ENCODE measurements around the gene KCNK18. TPM values are rescaled to one million over a fixed set of nuclear protein-coding genes. Genes with fewer than 3 reads are reported as not detected.

The KCNK18 gene
- total and polyA plus RNA-seq, 2 of the 8 experiments (the other 6 are each of a cell fraction or from before 2014, with no cell fraction given): not detected

DNA sequence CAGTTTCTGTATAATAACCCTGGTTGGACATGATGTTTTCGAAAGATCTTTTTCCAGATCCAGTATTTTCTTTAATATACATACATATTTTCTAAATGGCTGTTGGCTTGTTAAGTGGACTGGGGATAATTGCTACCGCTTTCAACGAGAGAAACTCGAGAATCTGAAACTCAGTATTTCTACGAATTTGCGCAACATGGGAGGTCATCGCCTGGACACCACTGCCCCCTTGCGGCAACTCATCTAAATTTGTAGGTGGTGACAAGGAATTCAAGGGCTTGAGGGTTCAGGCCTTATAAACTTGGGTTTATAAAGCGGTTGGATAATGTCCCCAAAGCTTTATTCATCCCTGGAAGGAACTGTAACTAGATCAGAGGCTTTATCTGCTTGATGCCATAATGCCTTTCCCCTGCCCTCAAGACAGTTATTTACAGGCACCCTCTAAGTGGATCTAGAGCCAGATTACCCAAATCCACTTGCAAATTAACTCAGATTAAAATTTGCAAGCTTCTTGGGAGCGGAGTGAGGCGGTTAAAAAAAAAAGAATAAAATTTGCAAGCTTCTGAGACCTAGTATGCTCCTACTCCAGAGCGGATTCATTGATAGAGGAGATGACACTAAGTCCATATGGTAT is 21.3 kb upstream of the KCNK18 start (continued):
- no peak for TF ChIP-seq SAP30 (IDR thresholded peaks at IDR 0.05; ENCODE audit: insufficient read depth, insufficient replicate concordance, low read length)
- TF ChIP-seq PHF8 (conservative IDR thresholded peaks at IDR 0.05; ENCODE audit: low read depth, low read length): no peak
- no peak for TF ChIP-seq MAFK (IDR thresholded peaks at IDR 0.05; ENCODE audit: low read depth, low read length)
- no peak for TF ChIP-seq BCL11A (IDR thresholded peaks at IDR 0.05; ENCODE audit: low read depth in 2 of 2, low read length in 2 of 2)
- no peak for TF ChIP-seq NRF1 (IDR thresholded peaks at IDR 0.05; ENCODE audit: low read depth, low read length)
- peak; percentile 16; the same call in 1 of the 2 replicates for TF ChIP-seq SP4 (IDR thresholded peaks at IDR 0.05; ENCODE audit: low read length)
- TF ChIP-seq CEBPB (IDR thresholded peaks at IDR 0.05; ENCODE audit: low read depth, low read length): peak; percentile 99
- no peak for TF ChIP-seq KDM5A (IDR thresholded peaks at IDR 0.05; ENCODE audit: low read length)
- TF ChIP-seq KDM4A (IDR thresholded peaks at IDR 0.05; ENCODE audit: low read depth, low read length, severe bottlenecking): no peak
- TF ChIP-seq YY1 (IDR thresholded peaks at IDR 0.05; ENCODE audit: low read depth, low read length): 0 out of 2 replicates have a peak, but pooled peaks have one; percentile 58
- no peak for TF ChIP-seq TEAD4 (IDR thresholded peaks at IDR 0.05; ENCODE audit: low read depth, low read length)
- TF ChIP-seq RFX5 (IDR thresholded peaks at IDR 0.05; ENCODE audit: borderline replicate concordance, low read depth, low read length): no peak
- TF ChIP-seq CHD1 (IDR thresholded peaks at IDR 0.05; ENCODE audit: low read depth, low read length): no peak
- TF ChIP-seq, protein P1, sequence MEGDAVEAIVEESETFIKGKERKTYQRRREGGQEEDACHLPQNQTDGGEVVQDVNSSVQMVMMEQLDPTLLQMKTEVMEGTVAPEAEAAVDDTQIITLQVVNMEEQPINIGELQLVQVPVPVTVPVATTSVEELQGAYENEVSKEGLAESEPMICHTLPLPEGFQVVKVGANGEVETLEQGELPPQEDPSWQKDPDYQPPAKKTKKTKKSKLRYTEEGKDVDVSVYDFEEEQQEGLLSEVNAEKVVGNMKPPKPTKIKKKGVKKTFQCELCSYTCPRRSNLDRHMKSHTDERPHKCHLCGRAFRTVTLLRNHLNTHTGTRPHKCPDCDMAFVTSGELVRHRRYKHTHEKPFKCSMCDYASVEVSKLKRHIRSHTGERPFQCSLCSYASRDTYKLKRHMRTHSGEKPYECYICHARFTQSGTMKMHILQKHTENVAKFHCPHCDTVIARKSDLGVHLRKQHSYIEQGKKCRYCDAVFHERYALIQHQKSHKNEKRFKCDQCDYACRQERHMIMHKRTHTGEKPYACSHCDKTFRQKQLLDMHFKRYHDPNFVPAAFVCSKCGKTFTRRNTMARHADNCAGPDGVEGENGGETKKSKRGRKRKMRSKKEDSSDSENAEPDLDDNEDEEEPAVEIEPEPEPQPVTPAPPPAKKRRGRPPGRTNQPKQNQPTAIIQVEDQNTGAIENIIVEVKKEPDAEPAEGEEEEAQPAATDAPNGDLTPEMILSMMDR (IDR thresholded peaks at IDR 0.05; ENCODE audit: control extremely low read depth in 1 of 3, insufficient read depth in 1 of 3, low read depth in 1 of 3, low read length in 3 of 3): peak; percentile 81 to 87 (median 85)
- TF ChIP-seq, protein P2, sequence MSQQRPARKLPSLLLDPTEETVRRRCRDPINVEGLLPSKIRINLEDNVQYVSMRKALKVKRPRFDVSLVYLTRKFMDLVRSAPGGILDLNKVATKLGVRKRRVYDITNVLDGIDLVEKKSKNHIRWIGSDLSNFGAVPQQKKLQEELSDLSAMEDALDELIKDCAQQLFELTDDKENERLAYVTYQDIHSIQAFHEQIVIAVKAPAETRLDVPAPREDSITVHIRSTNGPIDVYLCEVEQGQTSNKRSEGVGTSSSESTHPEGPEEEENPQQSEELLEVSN (IDR thresholded peaks at IDR 0.05): no peak
- no peak for TF ChIP-seq EP300 (IDR thresholded peaks at IDR 0.05; ENCODE audit: borderline replicate concordance in 1 of 2, low read depth in 2 of 2, low read length in 2 of 2)
- no peak for TF ChIP-seq FOSL1 (IDR thresholded peaks at IDR 0.05; ENCODE audit: insufficient read depth, low read depth, low read length)
- no peak for TF ChIP-seq BRCA1 (IDR thresholded peaks at IDR 0.05; ENCODE audit: low read depth, low read length)
- TF ChIP-seq CBX5 (IDR thresholded peaks at IDR 0.05; ENCODE audit: low read depth, low read length): no peak
- no peak for TF ChIP-seq TAF7 (optimal IDR thresholded peaks at IDR 0.05; ENCODE audit: borderline replicate concordance, low read depth, low read length)
- TF ChIP-seq ZNF274 (IDR thresholded peaks at IDR 0.05; ENCODE audit: borderline replicate concordance, extremely low read depth, low read length): no peak
- no peak for TF ChIP-seq GTF2F1 (IDR thresholded peaks at IDR 0.05; ENCODE audit: borderline replicate concordance, low read depth, low read length)

All from H1 (cell line).